ENCODE data around the gene TNS4.

Gene TNS4

DNA sequence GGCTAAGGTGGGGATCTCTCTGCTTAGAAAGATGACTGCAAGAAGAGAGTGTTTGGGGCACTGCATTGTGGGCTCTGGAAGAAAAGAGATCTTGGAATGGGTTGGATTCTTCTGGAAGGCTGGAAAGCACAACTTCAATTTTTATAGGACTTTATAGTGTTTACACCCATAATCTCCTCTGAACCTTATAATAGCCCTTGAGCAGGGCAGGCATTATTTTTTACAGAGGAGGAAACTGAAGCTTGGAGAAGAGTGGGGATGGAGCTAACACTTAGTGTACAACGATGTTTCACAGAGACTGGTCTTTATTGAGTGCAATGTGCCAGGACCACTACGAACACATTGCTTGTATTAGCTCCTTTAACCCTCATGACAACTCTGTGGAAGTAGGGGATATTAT is 10.4 kb downstream of the TNS4 start:
- DNase-seq = no peak

DNA sequence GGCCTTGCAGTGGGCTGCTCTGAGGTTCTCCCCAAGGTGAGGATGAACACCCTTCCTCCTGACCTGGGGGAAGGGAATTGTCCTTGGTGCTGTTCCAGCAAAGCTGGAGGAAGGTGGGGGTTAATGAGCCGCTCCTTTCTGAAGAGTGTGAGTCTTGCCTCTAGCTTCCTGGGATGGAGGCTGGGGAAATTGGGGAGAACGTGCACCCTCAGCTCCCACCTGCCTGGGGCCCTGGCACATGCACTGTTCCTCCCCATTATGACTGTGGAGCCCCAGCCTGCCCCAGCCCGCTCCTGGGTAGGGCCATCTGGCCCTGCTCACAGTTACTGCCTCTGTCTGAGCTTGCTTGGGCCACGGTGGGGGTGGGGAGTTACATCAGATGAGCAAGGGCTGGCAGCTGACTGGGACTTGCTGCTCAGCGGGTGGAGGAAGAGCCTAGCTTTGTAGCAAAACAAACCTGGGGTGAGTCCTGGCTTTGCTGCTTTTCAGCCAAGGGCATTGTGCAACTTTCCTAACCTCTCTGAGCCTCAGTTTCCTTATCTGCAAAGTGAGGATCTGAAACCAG is 11.1 kb downstream of the TNS4 start:
- DNase-seq = no peak

DNA sequence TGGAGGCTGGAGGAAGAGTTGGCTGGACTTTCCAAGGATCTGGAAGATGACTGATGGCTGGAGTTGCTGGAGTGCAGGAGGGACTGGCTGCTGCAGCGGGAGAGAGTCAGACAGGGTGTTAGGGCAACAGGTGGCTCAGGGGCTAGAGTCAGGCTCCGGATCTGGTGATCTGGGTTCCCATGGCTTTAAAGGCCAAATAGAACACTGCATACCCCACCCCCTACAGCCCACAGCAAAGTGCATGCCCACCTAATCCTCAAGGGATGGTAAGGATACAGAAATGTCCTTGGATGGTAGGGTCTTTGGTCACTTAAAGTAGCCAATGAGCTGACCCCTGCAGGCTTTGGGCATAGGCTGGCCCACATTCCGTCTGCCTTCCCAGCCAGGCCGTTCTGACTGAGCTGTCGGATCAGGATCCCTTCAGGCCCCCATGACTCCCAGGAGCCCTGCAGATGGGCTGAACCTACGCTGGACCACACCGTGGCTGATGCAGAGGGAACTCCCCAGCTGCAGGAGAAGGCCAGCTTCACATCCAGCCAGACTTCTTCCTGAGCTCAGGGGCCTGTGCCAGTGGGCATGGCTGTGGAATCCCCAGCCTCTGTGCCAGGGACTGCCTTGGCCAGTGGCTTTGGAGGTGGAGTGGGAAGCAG is 13.9 kb downstream of the TNS4 start:
- DNase-seq = no peak

DNA sequence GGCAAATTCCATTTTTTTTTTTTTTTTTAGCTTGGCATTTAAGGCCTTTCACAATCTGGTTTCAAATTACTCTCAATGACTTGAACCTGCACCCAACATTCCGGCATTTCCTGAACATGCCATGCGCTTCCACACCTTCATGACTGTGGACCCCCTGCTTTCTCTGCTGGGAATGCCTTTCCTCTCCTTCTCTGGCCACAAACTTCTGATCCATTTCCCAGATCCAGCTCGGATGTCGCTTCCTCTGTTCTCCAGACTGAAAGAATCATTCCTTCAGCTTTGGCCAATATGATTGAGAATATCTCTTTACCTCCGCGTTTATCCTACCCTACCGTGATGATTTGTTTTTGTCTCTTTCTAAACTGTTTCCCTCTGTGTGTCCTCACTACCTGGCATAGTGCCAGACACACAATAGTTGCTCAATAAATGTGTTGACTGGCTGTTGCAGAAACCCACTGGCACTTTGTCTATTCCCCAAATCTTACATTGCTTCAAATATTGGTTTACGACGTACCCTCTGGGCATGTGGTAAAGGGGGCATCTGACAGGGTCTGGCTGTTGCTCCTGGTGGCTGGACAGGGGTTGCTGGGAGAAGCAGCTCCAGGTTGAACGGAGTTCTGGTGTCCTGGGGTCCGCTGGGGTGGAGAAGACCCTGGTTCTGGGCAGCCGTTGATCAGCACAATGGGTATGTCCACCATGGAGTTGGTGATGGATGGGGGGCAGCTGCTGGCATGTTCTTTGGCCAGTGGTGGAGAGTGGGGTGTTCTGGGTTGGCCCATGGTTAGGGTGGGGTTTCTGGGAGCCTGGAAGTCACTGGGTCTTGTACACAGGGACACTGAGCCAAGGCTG is 14.7 kb downstream of the TNS4 start:
- no peak for DNase-seq

DNA sequence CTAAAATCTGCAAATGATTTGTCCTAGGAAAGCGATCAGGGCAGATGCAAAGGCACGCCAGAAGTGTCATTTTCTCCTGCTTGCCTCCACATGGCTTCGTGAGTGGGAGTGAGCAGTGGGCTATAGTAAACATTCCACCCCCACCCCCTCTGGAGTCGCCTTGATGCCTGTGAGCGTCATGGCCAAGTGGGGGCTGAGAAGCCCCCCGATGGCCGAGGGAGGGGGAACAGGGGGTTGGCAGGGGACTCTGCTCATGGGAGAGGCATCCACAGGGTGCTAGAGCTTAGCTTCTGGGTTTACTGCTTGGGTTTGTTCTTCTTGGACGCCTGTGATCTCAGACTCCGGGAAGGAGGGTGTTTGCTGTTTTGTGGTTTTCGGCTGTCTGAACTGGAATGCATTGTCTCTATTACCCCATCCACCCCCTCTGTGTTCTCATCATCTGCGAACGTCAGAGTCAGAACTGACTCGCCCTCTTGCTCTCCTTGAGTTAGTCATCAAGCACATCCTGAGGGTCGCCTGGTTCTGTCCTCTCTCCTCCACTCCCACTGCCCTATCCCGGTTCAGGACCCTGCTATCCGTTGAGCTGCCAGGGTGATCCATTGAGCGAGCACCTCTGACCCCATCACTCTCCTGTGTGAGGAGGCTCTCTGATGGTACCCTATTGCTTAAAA is 15.4 kb downstream of the TNS4 start:
- DNase-seq = peak; percentile 70

DNA sequence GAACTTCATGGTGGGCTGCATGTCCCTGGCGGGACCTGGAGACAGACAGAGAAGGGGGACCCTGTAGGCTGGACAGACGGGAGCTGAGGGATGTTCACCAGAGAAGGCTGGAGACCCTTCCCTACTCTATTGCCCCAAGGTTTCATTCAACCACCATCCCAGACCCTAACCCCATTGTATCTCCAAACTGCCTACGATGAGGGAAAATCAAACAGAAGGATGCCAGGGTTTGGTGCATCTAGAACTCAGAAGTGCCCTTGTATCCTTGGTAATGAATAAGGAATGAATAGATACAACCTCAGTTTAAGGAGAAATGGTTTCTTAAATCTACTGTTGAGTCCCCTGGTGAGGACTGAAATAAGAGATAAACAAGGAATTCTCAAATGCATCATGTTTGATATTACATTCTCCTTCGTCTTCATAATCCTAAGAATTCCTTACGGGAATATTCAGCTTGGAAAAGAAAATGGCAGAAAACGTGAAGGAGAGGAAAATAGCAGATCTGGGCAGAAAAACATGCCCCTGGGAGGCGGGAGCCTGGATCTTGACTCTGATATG is 16.4 kb downstream of the TNS4 start:
- no peak for DNase-seq

DNA sequence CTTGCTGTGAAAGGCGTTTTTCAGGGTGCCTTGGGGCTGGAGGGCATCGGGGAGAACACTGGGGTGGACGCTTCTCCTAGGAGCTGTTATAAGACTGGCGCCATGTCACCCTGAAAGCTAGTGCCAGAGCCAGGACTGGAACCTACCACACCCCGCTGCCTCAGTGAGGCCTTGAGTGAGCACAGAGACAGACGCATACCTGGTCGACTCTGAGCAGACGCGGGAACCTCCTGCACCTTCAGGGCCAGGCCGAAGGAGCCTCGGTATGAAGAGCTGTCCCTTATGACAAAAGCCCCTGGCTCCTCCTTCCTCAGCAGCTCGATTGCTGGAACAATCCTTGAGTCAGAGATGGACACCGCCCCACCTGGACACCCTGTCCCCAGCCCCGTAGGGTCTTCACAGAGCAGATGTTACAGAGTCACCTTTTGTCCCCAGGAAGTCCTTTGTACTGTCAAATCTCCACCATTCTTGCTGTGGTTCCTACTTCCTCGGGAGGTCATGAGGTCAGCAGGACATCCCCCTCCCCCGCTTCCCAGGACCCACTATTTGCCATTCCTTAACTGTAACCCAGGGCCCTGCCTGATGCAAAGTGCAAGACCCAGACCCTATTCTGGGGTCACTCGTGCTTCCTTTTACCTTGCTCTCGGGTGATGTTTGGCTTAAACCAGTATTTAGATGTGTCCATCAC is 17.0 kb downstream of the TNS4 start:
- DNase-seq = no peak

DNA sequence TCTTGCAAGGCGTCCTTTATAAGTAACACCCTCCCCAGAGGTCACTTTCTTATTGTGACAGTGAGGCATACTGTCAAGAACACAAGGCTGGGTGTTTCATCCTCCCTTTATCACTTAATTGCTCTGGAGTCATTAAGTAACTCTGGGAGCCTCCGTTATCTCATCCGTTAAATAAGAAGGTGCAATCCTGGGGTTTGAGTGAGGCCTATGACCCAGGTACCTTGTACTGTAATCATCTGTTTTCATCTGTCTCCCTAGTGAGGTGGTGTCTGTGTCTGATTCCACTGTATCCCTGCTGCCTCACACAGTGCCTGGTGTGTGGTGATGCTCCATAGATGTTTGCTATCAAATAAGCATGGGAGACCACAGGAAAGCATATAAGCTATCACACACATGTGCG is 17.7 kb downstream of the TNS4 start:
- no peak for DNase-seq

DNA sequence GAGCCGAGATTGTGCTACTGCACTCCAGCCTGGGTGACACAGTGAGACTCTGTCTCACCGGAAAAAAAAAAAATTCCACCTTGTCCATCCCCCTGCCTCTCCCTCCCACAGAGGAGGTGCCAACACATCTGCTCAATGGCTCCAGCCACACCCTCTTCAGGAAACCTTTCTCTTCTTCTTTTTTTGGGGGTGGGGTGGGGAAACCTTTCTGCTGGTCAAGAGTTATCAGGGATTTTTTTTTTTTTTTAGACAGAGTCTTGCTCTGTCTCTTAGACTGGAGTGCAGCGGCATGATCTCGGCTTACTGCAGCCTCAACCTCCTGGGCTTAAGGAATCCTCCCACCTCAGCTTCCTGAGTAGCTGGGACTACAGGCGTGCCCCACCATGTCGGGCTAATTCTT is 18.7 kb downstream of the TNS4 start:
- no peak for DNase-seq

DNA sequence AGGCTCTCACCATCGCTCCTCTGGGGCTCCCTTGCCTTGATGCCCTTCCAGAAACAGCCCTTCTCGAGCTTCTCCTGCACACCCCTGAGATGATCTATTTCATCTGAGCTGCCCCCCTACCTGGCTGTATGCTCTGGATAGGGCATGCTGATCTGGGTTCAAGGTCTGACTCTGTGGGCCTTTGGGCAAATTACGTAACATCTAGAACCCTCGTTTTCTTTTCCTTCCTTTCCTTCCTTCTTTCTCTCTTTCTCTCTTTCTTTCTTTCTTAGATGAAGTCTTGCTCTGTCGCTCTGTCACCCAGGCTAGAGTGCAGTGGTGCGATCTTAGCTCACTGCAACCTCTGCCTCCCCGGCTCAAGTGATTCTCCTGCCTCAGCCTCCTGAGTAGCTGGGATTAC is 20.3 kb downstream of the TNS4 start:
- DNase-seq = no peak

DNA sequence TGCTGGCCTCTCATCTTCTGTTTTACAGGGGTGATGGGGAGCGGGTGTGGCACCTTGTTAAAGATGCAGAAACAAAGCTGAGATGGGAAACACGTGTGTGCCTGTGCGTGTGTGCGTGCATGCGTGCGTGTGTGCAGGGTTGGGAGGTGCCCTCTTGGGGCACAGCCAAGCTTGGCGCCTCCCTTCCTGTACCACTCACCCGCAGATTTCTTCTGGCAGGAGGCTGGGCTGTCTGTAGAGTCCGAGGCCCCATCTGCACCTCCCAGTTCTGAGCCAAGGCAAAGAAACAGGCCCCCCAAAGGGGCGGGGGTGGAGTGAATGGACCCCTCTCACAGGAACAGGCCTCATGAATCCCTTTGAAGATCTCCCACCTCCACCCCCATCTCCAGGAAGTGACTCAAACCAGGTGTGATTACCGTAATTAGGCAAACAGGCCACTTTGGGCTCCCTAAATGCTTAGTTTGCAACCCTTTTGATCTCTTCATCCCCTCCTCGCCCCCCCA is 20.9 kb downstream of the TNS4 start:
- peak; percentile 95 for DNase-seq

DNA sequence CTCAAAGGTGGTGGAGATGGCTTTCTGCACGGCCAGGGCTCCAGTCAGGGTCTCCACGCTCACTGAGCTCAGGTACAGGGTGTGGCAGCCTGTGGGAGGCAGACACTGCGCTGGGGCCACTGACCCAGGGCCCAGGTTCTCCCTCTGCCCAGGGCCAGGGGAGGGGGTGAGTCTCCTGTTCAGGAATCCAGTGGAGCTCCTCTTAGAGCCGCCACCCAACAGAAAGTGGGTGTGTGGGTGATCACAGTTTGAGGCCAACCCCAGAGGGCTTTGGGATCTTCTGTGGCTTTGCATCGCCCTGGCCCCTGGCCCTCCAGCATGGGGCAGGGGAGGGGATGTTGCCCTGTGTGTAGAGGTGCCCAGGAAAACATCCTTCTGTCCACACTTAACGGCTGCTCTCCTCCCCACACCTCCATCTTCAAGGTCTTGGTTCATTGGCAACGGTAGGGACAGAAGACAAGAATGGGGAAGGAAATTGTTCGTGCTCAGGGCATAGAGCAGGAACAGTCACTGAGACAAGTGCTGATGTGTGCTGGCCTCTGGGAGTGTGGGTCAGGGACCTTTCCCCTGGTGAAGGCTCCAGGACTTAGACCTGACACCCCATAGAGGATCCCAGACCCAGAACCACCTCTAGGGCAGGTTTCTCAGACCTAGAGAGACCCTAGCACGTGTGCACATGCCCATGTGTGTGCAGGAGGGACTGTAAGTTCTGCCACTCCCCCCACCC is 21.5 kb downstream of the TNS4 start:
- DNase-seq = no peak

DNA sequence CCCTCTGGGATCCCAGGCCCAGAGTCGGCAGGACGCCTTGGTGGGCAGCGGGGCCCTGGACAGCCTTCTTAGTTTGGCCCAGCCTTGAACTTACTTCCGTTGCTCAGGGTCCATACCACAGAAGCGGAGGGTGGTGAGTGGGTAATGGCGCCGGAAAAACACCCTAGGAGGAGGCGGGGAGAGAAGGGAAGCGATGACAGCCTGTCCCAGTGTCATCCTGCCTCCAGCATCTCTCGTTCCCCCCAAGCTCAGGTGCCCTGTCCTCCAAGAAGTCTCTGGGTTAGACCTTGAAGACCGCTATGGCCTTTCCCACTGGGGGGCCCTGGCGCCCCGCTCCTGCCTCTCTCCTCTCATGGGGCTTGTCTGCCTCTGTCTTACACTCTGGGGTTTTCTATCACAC is 22.9 kb downstream of the TNS4 start:
- DNase-seq = no peak

DNA sequence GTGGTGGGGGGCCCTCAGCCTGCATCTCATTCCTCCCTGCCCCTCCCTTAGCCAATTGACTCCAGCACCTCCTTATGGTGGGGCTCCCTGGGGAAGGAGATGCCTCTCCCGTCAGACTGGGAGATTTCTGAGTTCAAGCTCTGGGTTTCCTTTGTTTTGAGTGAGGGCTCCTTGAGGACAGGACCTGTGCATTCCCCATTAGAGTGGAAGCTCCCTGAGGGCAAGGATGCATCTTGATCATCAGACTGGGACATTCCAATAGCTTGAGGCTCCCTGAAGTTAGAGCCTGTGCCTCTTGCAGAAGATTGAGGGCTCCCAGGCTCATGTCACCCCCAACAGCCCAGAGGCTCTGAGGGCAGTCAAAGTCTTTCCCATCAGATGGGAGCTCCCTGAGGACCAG is 23.6 kb downstream of the TNS4 start:
- DNase-seq = no peak

DNA sequence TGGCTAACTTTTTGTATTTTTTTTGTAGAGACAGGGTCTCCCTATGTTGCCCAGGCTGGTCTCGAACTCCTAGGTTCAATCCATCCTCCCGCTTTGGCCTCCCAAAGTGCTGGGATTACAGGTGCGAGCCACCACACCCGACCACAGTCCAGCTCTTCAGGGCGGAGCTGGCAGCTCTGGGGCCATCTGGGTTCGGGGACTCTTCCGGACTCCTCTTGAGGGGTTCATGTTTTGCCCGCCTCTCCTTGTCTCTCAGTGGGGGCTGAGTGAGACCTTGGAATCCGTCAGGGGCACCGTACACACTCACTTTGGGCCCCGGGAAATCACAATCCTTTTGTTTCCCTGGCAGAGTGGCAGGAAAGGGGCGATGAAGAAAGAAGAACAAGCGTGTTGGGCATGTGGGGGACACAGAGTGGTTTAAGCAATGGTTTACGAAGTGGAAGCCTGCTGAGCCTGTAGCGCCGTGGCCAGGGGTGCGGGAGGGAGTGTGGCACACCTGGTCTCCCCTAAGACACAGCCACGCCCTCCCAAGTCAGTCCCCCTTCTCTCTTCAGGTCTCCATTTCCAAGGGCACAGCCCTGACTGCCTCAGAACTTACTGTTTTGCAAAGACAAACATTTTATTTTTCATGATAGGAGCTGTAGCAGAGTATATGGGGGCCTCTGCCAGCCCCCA is 26.1 kb downstream of the TNS4 start:
- DNase-seq = no peak

DNA sequence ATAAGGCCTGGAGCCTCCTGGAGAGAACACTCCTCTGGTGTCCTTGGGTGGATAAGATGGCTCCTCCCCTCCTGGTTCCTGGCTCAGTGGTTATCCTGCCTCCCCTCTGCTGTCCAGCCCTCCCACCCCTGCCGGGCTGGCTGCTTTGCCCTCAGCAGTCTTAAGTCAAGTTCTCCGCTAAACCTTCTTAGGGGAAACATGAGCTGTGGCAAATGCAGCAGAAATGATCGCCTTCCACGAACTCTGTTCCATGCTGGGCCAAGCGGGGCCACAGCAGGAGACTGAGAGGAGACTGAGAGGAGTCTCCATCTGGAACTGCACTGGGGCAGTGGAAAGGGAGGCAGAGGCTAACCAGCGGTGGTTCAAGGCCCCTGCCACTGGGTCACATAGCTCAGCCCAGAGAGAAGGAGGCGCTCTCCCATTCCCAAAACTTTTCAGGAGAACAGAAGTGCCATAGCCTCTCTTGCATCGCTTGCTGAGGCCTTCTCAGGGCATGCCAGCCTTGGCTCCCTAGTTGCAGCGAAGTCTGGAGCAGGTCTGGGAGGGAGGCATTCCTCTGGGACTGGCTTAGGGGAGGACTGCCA is 26.9 kb downstream of the TNS4 start:
- DNase-seq = no peak

DNA sequence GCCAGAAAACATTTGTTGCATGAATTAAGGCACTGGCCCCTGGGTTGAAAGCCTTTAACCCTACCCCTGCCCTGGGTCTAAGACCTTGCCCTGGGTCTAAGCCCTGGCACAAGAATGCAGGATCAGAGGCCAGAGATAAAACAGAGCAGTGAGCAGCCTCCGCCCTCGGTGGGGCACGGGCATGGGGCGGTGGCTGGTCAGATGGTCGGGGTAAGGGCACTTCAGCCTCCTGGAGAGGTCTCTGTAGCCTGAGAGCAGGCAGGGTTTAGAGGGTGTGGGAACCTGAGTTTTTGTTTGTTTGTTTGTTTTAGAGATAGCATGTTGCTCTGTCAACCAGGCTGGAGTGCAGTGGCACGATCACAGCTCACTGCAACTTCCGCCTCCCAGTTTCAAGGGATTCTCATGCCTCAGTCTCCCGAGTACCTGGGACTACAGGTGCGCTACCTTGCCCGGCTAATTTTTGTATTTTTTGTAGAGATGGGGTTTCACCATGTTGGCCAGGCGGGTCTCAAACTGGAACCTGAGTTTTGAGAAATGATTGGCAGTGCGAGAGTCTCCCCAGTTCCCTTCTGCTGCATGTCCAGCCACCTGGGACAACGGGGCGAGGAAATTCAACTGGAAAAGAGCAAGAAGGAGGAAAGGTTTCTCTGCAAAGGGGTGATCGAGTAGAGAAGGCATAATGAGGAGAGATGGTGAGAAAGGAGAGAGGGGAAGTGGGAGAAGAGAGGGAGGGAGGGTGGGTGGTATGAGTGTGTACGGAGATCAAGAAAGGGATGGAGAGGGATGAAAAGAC is 27.7 kb downstream of the TNS4 start:
- no peak for DNase-seq

DNA sequence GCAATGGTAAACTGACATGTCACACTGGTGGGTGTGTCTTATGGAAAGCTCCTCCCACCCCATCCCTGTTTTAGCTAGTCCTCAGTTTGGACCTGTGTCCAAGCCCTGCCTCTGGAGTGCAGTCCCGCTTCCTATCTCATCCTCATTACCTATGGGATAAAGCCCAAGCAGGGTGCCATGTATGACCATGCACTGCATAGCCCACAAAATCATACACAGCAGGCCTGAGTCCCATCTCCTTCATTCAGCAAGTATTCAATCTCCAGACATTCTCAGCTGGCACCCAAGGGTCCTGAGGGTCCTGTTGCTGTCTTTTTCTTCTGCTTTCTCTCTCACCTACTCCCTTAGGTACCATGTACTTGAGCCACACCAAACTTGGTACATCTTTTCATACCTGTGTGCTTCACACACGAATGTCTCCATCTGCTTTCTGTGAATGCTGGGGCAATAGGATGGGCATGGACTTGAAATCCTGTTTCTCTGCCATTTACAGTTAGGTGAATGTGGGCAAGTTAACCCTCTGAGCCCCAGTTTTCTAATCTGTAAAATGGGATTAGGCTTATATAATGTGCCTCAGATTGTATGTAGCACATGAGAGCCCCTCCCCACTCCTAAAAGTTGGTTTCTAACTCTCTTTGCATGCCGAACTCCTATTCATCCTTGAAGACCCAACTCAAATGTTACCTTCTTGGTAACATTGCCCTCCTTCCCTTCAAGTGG is 28.5 kb downstream of the TNS4 start:
- no peak for DNase-seq

All from central memory CD4-positive, alpha-beta T cell (primary cell).